MCF 10A (cell line): ENCODE data around the gene MYLK. TPM values are rescaled to one million over a fixed set of nuclear protein-coding genes. Genes with fewer than 3 reads are reported as not detected.
A peak's percentile ranks its signal among the peaks of the same experiment; 100 is the strongest.

Experiments used
- BruUV-seq: library from RNA; stranded (reverse); fragments of 400-500 nt; replicated peaks from 2 replicates; lab custom pipeline; 2021; lab: Mats Ljungman, UMichigan
- CTCF ChIA-PET: fragments of 300-600 bp; sonication (Branson Sonifier 250); formaldehyde crosslinking; extraction: SDS; loops from one replicate; lab custom pipeline; 2021; ENCODE audit warnings: antibody characterized with exemption, inconsistent platforms; lab: Yijun Ruan, JAX
- POLR2A ChIA-PET: fragments of 300-600, 350-650 bp; sonication (Branson Sonifier 250); formaldehyde crosslinking; extraction: SDS; loops from one replicate; lab custom pipeline; 2020; ENCODE audit warnings: antibody characterized with exemption, inconsistent platforms; lab: Yijun Ruan, JAX
- DNase-seq: peaks from one replicate; pipeline ENCODE4 v3.0.0-alpha.2; 2018; ENCODE audit not compliant: unreplicated experiment
- H3K27ac Mint-ChIP-seq: one replicate; pipeline ENCODE4 v1.8.0; 2022; ENCODE audit warnings: mild to moderate bottlenecking, low read depth, mixed read lengths; ENCODE audit not compliant: unreplicated experiment
- H3K27me3 Mint-ChIP-seq: one replicate; pipeline ENCODE4 v1.8.0; 2022; ENCODE audit warnings: mixed read lengths; ENCODE audit not compliant: insufficient read depth, unreplicated experiment
- H3K36me3 Mint-ChIP-seq: one replicate; pipeline ENCODE4 v1.8.0; 2022; ENCODE audit warnings: mild to moderate bottlenecking, moderate library complexity, mixed read lengths; ENCODE audit not compliant: insufficient read depth, unreplicated experiment
- H3K4me1 Mint-ChIP-seq: one replicate; pipeline ENCODE4 v1.8.0; 2022; ENCODE audit warnings: mixed read lengths; ENCODE audit not compliant: insufficient read depth, unreplicated experiment
- H3K4me3 Mint-ChIP-seq: one replicate; pipeline ENCODE4 v1.8.0; 2022; ENCODE audit warnings: mild to moderate bottlenecking, moderate library complexity, mixed read lengths; ENCODE audit not compliant: unreplicated experiment
- H3K9me3 Mint-ChIP-seq: one replicate; pipeline ENCODE4 v1.8.0; 2022; ENCODE audit warnings: mixed read lengths; ENCODE audit not compliant: unreplicated experiment
- CTCF ChIP-seq: fragments of 200-600 bp; IDR thresholded peaks from one replicate; pipeline ENCODE4 v1.8.0; 2022; ENCODE audit warnings: antibody characterized with exemption, mild to moderate bottlenecking; ENCODE audit not compliant: unreplicated experiment
- intact Hi-C: fragments of 100-400 bp; cut with micrococcal nuclease; formaldehyde crosslinking; loops from 2 replicates; pipeline ENCODE4 v1.14.1; 2022
- total RNA-seq: library from RNA; stranded (reverse); gene quantifications from 2 replicates; pipeline ENCODE4 v1.2.3, GENCODE V29; 2022

Gene MYLK
- total RNA-seq, 1 experiment from 2014 or later = 2.3 TPM

- no TSS peak for BruUV-seq
- Mint-ChIP-seq H3K36me3 (peaks cover 10% of the 10 kb centered on the region), H3K27me3 (no peaks in the 10 kb centered on the region), H3K4me3 (no peak overlapping the region), H3K9me3 (no peaks in the 10 kb centered on the region), H3K27ac (peak overlapping the region; percentile 69), H3K4me1 (peaks cover 29% of the 10 kb centered on the region)
- no peak for DNase-seq
- TF ChIP-seq CTCF = no peak
- ChIA-PET CTCF (interaction anchor here (0.7 to 1.0 kb wide), 2 partner anchors 13 to 32 kb away, joined by 3 read pairs; no protein-coding TSS in a partner anchor), POLR2A (no interaction called here)
- intact Hi-C loops = no loop called here
Observed at GRCh38 chr3:123751433-123751832, 132.7 kb downstream of the MYLK start.

GRCh38 chr3:123750659-123751420, 133.3 kb downstream of the MYLK start:
- no peaks in the 10 kb centered on the region for H3K27me3 Mint-ChIP-seq
- intact Hi-C loops = no loop called here
- TF ChIP-seq CTCF = no peak
- no peak overlapping the region for H3K4me3 Mint-ChIP-seq
- ChIA-PET CTCF (interaction anchor here (0.6 to 2.1 kb wide), 5 partner anchors 9 to 487 kb away, joined by 3 to 11 read pairs (median 4); no protein-coding TSS in a partner anchor), POLR2A (interaction anchor here (1.7 kb wide), 1 partner anchor 8 kb away, joined by 5 read pairs; no protein-coding TSS in a partner anchor)
- no TSS peak for BruUV-seq
- peaks cover 29% of the 10 kb centered on the region for H3K4me1 Mint-ChIP-seq
- peak overlapping the region; percentile 69 for H3K27ac Mint-ChIP-seq
- peaks cover 10% of the 10 kb centered on the region for H3K36me3 Mint-ChIP-seq
- DNase-seq = peak; percentile 65
- no peaks in the 10 kb centered on the region for H3K9me3 Mint-ChIP-seq

GRCh38 chr3:123750209-123750608, 133.9 kb downstream of the MYLK start:
- Mint-ChIP-seq H3K4me1 (peaks cover 29% of the 10 kb centered on the region), H3K27ac (peak overlapping the region; percentile 69), H3K9me3 (no peaks in the 10 kb centered on the region), H3K4me3 (no peak overlapping the region), H3K27me3 (no peaks in the 10 kb centered on the region), H3K36me3 (peaks cover 10% of the 10 kb centered on the region)
- POLR2A ChIA-PET = interaction anchor here (1.2 to 1.7 kb wide), 2 partner anchors 8 to 69 kb away, joined by 3 to 5 read pairs; no protein-coding TSS in a partner anchor
- DNase-seq = no peak
- TF ChIP-seq CTCF = no peak
- CTCF ChIA-PET = interaction anchor here (0.6 to 2.1 kb wide), 6 partner anchors 9 to 488 kb away, joined by 3 to 11 read pairs (median 4); no protein-coding TSS in a partner anchor
- intact Hi-C loops = no loop called here
- BruUV-seq = no TSS peak

- H3K9me3 Mint-ChIP-seq = no peaks in the 10 kb centered on the region
- H3K36me3 Mint-ChIP-seq = peaks cover 10% of the 10 kb centered on the region
- peak; percentile 86 for DNase-seq
- no peaks in the 10 kb centered on the region for H3K27me3 Mint-ChIP-seq
- CTCF ChIA-PET = interaction anchor here (0.5 to 2.1 kb wide), 6 partner anchors 8 to 814 kb away, joined by 3 to 11 read pairs (median 4); no protein-coding TSS in a partner anchor
- POLR2A ChIA-PET = interaction anchor here (1.2 to 1.7 kb wide), 2 partner anchors 9 to 69 kb away, joined by 3 to 5 read pairs; no protein-coding TSS in a partner anchor
- no peak for TF ChIP-seq CTCF
- intact Hi-C loops = loop anchor here (10.0 kb wide), 1 partner anchor 215 kb away; the partner anchor contains the start of gene CCDC14
- peaks cover 29% of the 10 kb centered on the region for H3K4me1 Mint-ChIP-seq
- H3K4me3 Mint-ChIP-seq = no peak overlapping the region
- no TSS peak for BruUV-seq
- H3K27ac Mint-ChIP-seq = peak overlapping the region; percentile 29
Observed at GRCh38 chr3:123749711-123750110, 134.4 kb downstream of the MYLK start.
